Natural killer cell (primary cell): ENCODE measurements around the gene NEUROD2. TPM values are rescaled to one million over a fixed set of nuclear protein-coding genes. Genes with fewer than 3 reads are reported as not detected.

ENCODE experiments used
- ATAC-seq, 3 donors: fragments of 150-1000 bp in 2 of 3; fragments of 200-7000 bp in 1 of 3; cut with Tn5 transposase; 1 replicate in 1 of 3; 2 replicates in 2 of 3; pipeline ENCODE4 v1.10.0; 2021; ENCODE audit warnings: mild to moderate bottlenecking in 2 of 3, moderate library complexity in 2 of 3
- DNase-seq, 2 donors: peaks; one replicate each; pipeline versions ENCODE4 v3.0.0 to v3.0.0-alpha.2; 2013 to 2021; ENCODE audit warnings: mixed read lengths in 1 of 2
- H3K27ac ChIP-seq: one replicate; pipeline ENCODE4 v1.5.1; 2013; ENCODE audit warnings: mild to moderate bottlenecking, low read length
- H3K27me3 ChIP-seq: one replicate; pipeline ENCODE4 v1.6.1; 2013; ENCODE audit warnings: low read length; ENCODE audit not compliant: control insufficient read depth, insufficient read depth
- H3K36me3 ChIP-seq: one replicate; pipeline ENCODE4 v1.6.1; 2013; ENCODE audit warnings: low read length; ENCODE audit not compliant: control insufficient read depth, insufficient read depth
- H3K4me1 ChIP-seq: one replicate; pipeline ENCODE4 v1.6.1; 2013; ENCODE audit warnings: low read length; ENCODE audit not compliant: control insufficient read depth, insufficient read depth
- H3K4me3 ChIP-seq: one replicate; pipeline ENCODE4 v1.5.1; 2013; ENCODE audit warnings: low read length
- H3K9me3 ChIP-seq: one replicate; pipeline ENCODE4 v1.6.1; 2013; ENCODE audit warnings: low read length; ENCODE audit not compliant: control insufficient read depth, insufficient read depth
- H3K27ac Mint-ChIP-seq, 2 donors: one replicate each; pipeline ENCODE4 v1.8.0; 2022; ENCODE audit warnings: mild to moderate bottlenecking in 2 of 2, mixed read lengths in 2 of 2, moderate library complexity in 1 of 2
- H3K27me3 Mint-ChIP-seq, 2 donors: one replicate each; pipeline ENCODE4 v1.8.0; 2022; ENCODE audit warnings: low read depth in 2 of 2, mixed read lengths in 2 of 2
- H3K36me3 Mint-ChIP-seq: one replicate; pipeline ENCODE4 v1.8.0; 2022; ENCODE audit warnings: mixed read lengths
- H3K4me1 Mint-ChIP-seq, 2 donors: one replicate each; pipeline ENCODE4 v1.8.0; 2022; ENCODE audit warnings: mixed read lengths in 2 of 2
- H3K4me3 Mint-ChIP-seq: one replicate; pipeline ENCODE4 v1.8.0; 2022; ENCODE audit warnings: mild to moderate bottlenecking, moderate library complexity, mixed read lengths
- H3K9me3 Mint-ChIP-seq, 2 donors: one replicate each; pipeline ENCODE4 v1.8.0; 2022; ENCODE audit warnings: mixed read lengths in 2 of 2
- CTCF ChIP-seq: fragments of 200-600 bp; IDR thresholded peaks from one replicate; pipeline ENCODE4 v1.8.0; 2022; ENCODE audit warnings: antibody characterized with exemption
- WGBS: methylation state at CpG from one replicate; pipeline ENCODE4 v1.1.7; 2013; ENCODE audit warnings: missing lambda C conversion rate; ENCODE audit not compliant: insufficient coverage; 5-methylcytosine and 5-hydroxymethylcytosine counted together
- intact Hi-C: fragments of 100-400 bp; cut with micrococcal nuclease; formaldehyde crosslinking; loops from one replicate; pipeline ENCODE4 v1.14.2; 2022
- total RNA-seq, 4 donors: library from RNA; stranded (reverse); fragments of 120-200 nt in 1 of 4; gene quantifications; one replicate each; pipeline versions ENCODE4 v1.2.3 to v1.2.4, GENCODE V29; 2013 to 2022

Gene NEUROD2
- total RNA-seq, 3 donors from 2014 or later (not counting 1 experiment from before 2014, with no cell fraction given), result not detected

- no peak for TF ChIP-seq CTCF
- no peak for ATAC-seq
- intact Hi-C loops, result no loop called here
- Mint-ChIP-seq H3K27ac (no peak overlapping the region), H3K9me3 (no peaks in the 10 kb centered on the region), H3K4me3 (no peak overlapping the region), H3K4me1 (peaks cover 4 to 5% of the 10 kb centered on the region in 2 donors), H3K27me3 (no peaks in the 10 kb centered on the region), H3K36me3 (no peaks in the 10 kb centered on the region)
- no peak overlapping the region for H3K27ac ChIP-seq
- H3K9me3 ChIP-seq, result no peaks in the 10 kb centered on the region
- no peaks in the 10 kb centered on the region for H3K36me3 ChIP-seq
- no peak overlapping the region for H3K4me3 ChIP-seq
- DNase-seq, result no peak
- H3K4me1 ChIP-seq, result peaks cover 7% of the 10 kb centered on the region
- WGBS, result 95% methylated on average over 2 of the region's 2 CpGs
- H3K27me3 ChIP-seq, result no peaks in the 10 kb centered on the region
These were observed 29.4 kb downstream of the NEUROD2 start for GRCh38 chr17:39578272-39578671.

DNA sequence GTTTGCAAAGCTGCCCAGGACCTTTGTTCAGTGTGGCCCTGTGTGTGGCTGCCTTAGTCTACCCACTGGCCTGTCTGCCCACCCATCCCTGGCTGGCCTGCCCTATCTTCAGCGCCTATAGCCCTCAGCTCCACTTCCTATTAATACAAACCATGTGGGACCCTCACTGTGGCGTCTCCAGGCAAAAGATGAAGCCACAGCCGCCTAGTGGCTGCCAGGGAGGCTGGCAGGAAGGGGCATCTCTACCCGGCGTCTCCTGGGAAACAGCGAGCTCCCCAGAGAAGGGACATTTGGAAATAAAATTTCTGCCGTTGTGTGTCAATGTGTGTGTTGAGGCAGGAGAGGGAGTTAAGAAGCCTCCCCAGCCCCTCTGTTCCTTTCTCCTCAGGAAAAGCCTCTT is 31.5 kb downstream of the NEUROD2 start:
- intact Hi-C loops, result no loop called here
- H3K36me3 Mint-ChIP-seq, result peaks cover 7% of the 10 kb centered on the region
- ATAC-seq (no peak), DNase-seq (no peak)
- no peak overlapping the region for H3K4me3 Mint-ChIP-seq
- peaks cover 4 to 5% of the 10 kb centered on the region in 2 donors for H3K4me1 Mint-ChIP-seq
- Histone ChIP-seq H3K4me3 (no peak overlapping the region), H3K36me3 (peaks cover 2% of the 10 kb centered on the region), H3K4me1 (peaks cover 12% of the 10 kb centered on the region), H3K27ac (no peak overlapping the region), H3K27me3 (no peaks in the 10 kb centered on the region), H3K9me3 (peaks cover under 1% of the 10 kb centered on the region)
- H3K27ac Mint-ChIP-seq, result no peak overlapping the region
- 38% methylated on average over 6 of the region's 7 CpGs for WGBS
- TF ChIP-seq CTCF, result no peak
- H3K9me3 Mint-ChIP-seq, result peaks cover 2 to 4% of the 10 kb centered on the region in 2 donors
- H3K27me3 Mint-ChIP-seq, result no peaks in the 10 kb centered on the region

GRCh38 chr17:39573447-39574298 is 34.0 kb downstream of the NEUROD2 start:
- peaks cover 12% of the 10 kb centered on the region for H3K4me1 ChIP-seq
- intact Hi-C loops, result no loop called here
- Mint-ChIP-seq H3K4me3 (peak overlapping the region; percentile 90), H3K27ac (no peak overlapping the region), H3K36me3 (peaks cover 9% of the 10 kb centered on the region), H3K4me1 (peaks cover 4 to 5% of the 10 kb centered on the region in 2 donors), H3K9me3 (peaks cover 5% of the 10 kb centered on the region in 2 donors), H3K27me3 (no peaks in the 10 kb centered on the region)
- H3K36me3 ChIP-seq, result peaks cover 18% of the 10 kb centered on the region
- H3K4me3 ChIP-seq, result peak overlapping the region; percentile 40
- no peak overlapping the region for H3K27ac ChIP-seq
- 7% methylated on average over 66 of the region's 66 CpGs for WGBS
- H3K9me3 ChIP-seq, result peaks cover 6% of the 10 kb centered on the region
- ATAC-seq (peak; percentile 61 to 86 (median 71)), DNase-seq (peak in 1 of 2 donors; percentile 38)
- no peaks in the 10 kb centered on the region for H3K27me3 ChIP-seq
- no peak for TF ChIP-seq CTCF
